Fibroblast of lung (primary cell): Measurements from ENCODE around the gene KICS2. TPM values are rescaled to one million over a fixed set of nuclear protein-coding genes. Genes with fewer than 3 reads are reported as not detected.
"Not testable (repeated sequence)": the region's sequence is repeated elsewhere in the genome, so short reads cannot be mapped to it uniquely, and the experiment has no call there.

ENCODE experiments used
- DNase-seq, 2 donors: peaks; one replicate each; pipeline versions ENCODE4 v3.0.0 to v3.0.0-alpha.2; 2010; ENCODE audit warnings: low read depth in 2 of 2
- H2AFZ ChIP-seq: 2 replicates; pipeline ENCODE4 v1.5.1; 2012; ENCODE audit warnings: low read length, control low read depth, inconsistent platforms
- H3K27ac ChIP-seq: 2 replicates; pipeline ENCODE4 v1.5.1; 2011; ENCODE audit warnings: low read length, control low read depth; ENCODE audit not compliant: insufficient read depth
- H3K27me3 ChIP-seq: 2 replicates; pipeline ENCODE4 v1.5.1; 2011; ENCODE audit warnings: mild to moderate bottlenecking, low read length; ENCODE audit not compliant: control insufficient read depth, insufficient read depth
- H3K36me3 ChIP-seq: 2 replicates; pipeline ENCODE4 v1.5.1; 2011; ENCODE audit warnings: low read length; ENCODE audit not compliant: control insufficient read depth, insufficient read depth
- H3K4me1 ChIP-seq: 2 replicates; pipeline ENCODE4 v1.5.1; 2011; ENCODE audit warnings: low read length; ENCODE audit not compliant: control insufficient read depth, insufficient read depth; ENCODE audit errors: extremely low read depth
- H3K4me2 ChIP-seq: 2 replicates; pipeline ENCODE4 v1.5.1; 2011; ENCODE audit warnings: low read length, control low read depth; ENCODE audit not compliant: insufficient read depth; ENCODE audit errors: extremely low read depth
- H3K4me3 ChIP-seq, 4 experiments: fragments of 200-600 bp in 1 of 4; sonication (generic) in 1 of 4; replicated peaks in 1 of 4; 2 replicates each; pipeline ENCODE4 v1.5.1; 2011 to 2016; ENCODE audit warnings: low read length in 4 of 4, low read depth in 3 of 4, mild to moderate bottlenecking in 3 of 4, control low read depth in 2 of 4, inconsistent platforms in 1 of 4, mixed read lengths in 1 of 4; ENCODE audit not compliant: insufficient read depth in 1 of 4; ENCODE audit errors: control extremely low read depth in 1 of 4
- H3K79me2 ChIP-seq: 2 replicates; pipeline ENCODE4 v1.5.1; 2012; ENCODE audit warnings: mild to moderate bottlenecking, low read length, inconsistent platforms; ENCODE audit not compliant: control insufficient read depth, insufficient read depth
- H3K9ac ChIP-seq: 2 replicates; pipeline ENCODE4 v1.5.1; 2011; ENCODE audit warnings: mild to moderate bottlenecking, low read length, control low read depth; ENCODE audit not compliant: insufficient read depth
- H3K9me3 ChIP-seq: 2 replicates; pipeline ENCODE4 v1.5.1; 2012; ENCODE audit warnings: low read depth, low read length; ENCODE audit not compliant: control insufficient read depth, insufficient read depth
- H4K20me1 ChIP-seq: 2 replicates; pipeline ENCODE4 v1.5.1; 2011; ENCODE audit warnings: low read length; ENCODE audit not compliant: control insufficient read depth, insufficient read depth; ENCODE audit errors: extremely low read depth
- CTCF ChIP-seq, 2 donors: IDR thresholded peaks in 1 of 2; conservative IDR thresholded peaks in 1 of 2; 1 replicate in 1 of 2; 2 replicates in 1 of 2; pipeline ENCODE4 v1.5.1; 2011 to 2012; ENCODE audit warnings: low read length in 2 of 2, control low read depth in 1 of 2, inconsistent platforms in 1 of 2, low read depth in 1 of 2, mild to moderate bottlenecking in 1 of 2
- EZH2 ChIP-seq: IDR thresholded peaks from 2 replicates; pipeline ENCODE4 v1.5.1; 2012; ENCODE audit warnings: low read length, control low read depth, mild to moderate bottlenecking; ENCODE audit errors: missing control alignments
- polyA plus RNA-seq, 2 donors: library from polyadenylated mRNA; depleted of rRNA in 1 of 2; stranded (reverse) in 1 of 2; unstranded in 1 of 2; fragments of >200 nt; gene quantifications; 2 replicates each; pipeline ENCODE4 v1.2.1, GENCODE V29; 2011 to 2012; ENCODE audit warnings: missing spikeins in 1 of 2
- total RNA-seq: library from RNA; depleted of rRNA; stranded (reverse); fragments of >200 nt; gene quantifications from 2 replicates; pipeline ENCODE4 v1.2.1, GENCODE V29; 2014

KICS2 gene
- total and polyA plus RNA-seq, 2 donors (not counting 1 experiment from before 2014, with no cell fraction given) = 3.2 to 9.7 TPM

- H3K4me3 ChIP-seq = no peak overlapping the region
- no peaks in the 10 kb centered on the region for H3K36me3 ChIP-seq
- H3K9ac ChIP-seq = no peak overlapping the region
- no peak overlapping the region for H2AFZ ChIP-seq
- H3K9me3 ChIP-seq = no peaks in the 10 kb centered on the region
- no peaks in the 10 kb centered on the region for H4K20me1 ChIP-seq
- H3K27me3 ChIP-seq = no peaks in the 10 kb centered on the region
- no peak overlapping the region for H3K4me2 ChIP-seq
- no peak for DNase-seq
- no peaks in the 10 kb centered on the region for H3K4me1 ChIP-seq
- H3K79me2 ChIP-seq = no peaks in the 10 kb centered on the region
- TF ChIP-seq CTCF (conservative IDR thresholded peaks at IDR 0.05 in 1 of 2, IDR thresholded peaks at IDR 0.05 in 1 of 2; ENCODE audit: low read depth in 1 of 2, low read length in 2 of 2) = no peak
- TF ChIP-seq EZH2 = no peak
- no peak overlapping the region for H3K27ac ChIP-seq
Observed at GRCh38 chr12:64203775-64204174, 18.3 kb downstream of the KICS2 start.

DNA sequence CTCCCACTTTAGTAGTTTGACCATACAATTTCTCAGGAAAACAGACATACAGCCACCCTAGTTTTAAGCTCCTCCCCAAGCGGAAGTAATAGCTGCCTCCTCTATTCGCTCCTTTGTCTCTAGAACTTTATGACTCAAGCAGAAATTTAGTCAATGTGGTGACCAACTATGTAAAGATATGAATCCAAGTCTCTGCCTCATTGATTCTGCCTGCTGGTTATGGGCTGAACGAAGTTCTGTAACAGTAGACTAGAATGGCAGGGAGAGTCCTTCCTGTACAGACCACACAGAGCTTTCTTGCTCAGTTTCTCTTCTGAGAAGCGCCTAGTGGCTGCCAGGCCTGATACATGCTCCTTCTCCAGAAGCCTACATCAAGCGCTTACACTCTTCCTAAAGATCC is 19.1 kb downstream of the KICS2 start:
- no peaks in the 10 kb centered on the region for H3K9me3 ChIP-seq
- no peaks in the 10 kb centered on the region for H3K27me3 ChIP-seq
- DNase-seq = peak in 1 of 2 donors; percentile 39
- H3K4me3 ChIP-seq = no peak overlapping the region
- H3K4me1 ChIP-seq = no peaks in the 10 kb centered on the region
- H3K36me3 ChIP-seq = no peaks in the 10 kb centered on the region
- H3K27ac ChIP-seq = no peak overlapping the region
- TF ChIP-seq CTCF (conservative IDR thresholded peaks at IDR 0.05 in 1 of 2, IDR thresholded peaks at IDR 0.05 in 1 of 2; ENCODE audit: low read depth in 1 of 2, low read length in 2 of 2) (no peak), EZH2 (no peak)
- H2AFZ ChIP-seq = no peak overlapping the region
- H3K4me2 ChIP-seq = no peak overlapping the region
- no peaks in the 10 kb centered on the region for H4K20me1 ChIP-seq
- no peaks in the 10 kb centered on the region for H3K79me2 ChIP-seq
- H3K9ac ChIP-seq = no peak overlapping the region

GRCh38 chr12:64195841-64196240 is 26.3 kb downstream of the KICS2 start:
- not testable (repeated sequence) for H3K9me3 ChIP-seq

More at GRCh38 chr12:64195841-64196240, 26.3 kb downstream of the KICS2 start:
- not testable (repeated sequence) for H3K27ac ChIP-seq, H3K27me3 ChIP-seq, H3K79me2 ChIP-seq, H3K9ac ChIP-seq, H2AFZ ChIP-seq, H4K20me1 ChIP-seq, H3K4me3 ChIP-seq, H3K36me3 ChIP-seq, H3K4me1 ChIP-seq, DNase-seq, H3K4me2 ChIP-seq
